H1 (cell line): ENCODE data around the gene RAB3C. TPM values are rescaled to one million over a fixed set of nuclear protein-coding genes. Genes with fewer than 3 reads are reported as not detected.

ENCODE experiments used
- CTCF ChIA-PET: fragments of 300-600 bp; sonication (Branson Sonifier 250); formaldehyde crosslinking; loops from one replicate; lab custom pipeline; 2021; ENCODE audit not compliant: partially characterized antibody; lab: Charles Lee
- POLR2A ChIA-PET: fragments of 300-600 bp; sonication (Branson Sonifier 250); formaldehyde crosslinking; loops from one replicate; lab custom pipeline; 2021; ENCODE audit warnings: inconsistent platforms; ENCODE audit not compliant: partially characterized antibody; lab: Charles Lee
- DNase-seq, 2 experiments: peaks; one replicate each; pipeline versions ENCODE4 v3.0.0 to v3.0.0-alpha.2; 2010 to 2022; ENCODE audit warnings: low spot score in 2 of 2, low read depth in 1 of 2, mixed read lengths in 1 of 2
- FAIRE-seq: peaks from 2 replicates; lab custom pipeline; 2011; peaks lifted over from hg19 to GRCh38; lab: Jason Lieb, UNC
- H2AFZ ChIP-seq: 2 replicates; pipeline ENCODE4 v1.8.1; 2012; ENCODE audit warnings: low read length, inconsistent platforms
- H2AK5ac ChIP-seq: 2 replicates; pipeline ENCODE4 v1.6.1; 2013; ENCODE audit warnings: low read depth, low read length
- H2BK120ac ChIP-seq: replicated peaks from 2 replicates; pipeline ENCODE3; 2013; ENCODE audit warnings: low read depth, low read length, inconsistent platforms
- H2BK12ac ChIP-seq: 2 replicates; pipeline ENCODE4 v1.6.1; 2013; ENCODE audit warnings: low read depth, low read length
- H2BK15ac ChIP-seq: 2 replicates; pipeline ENCODE4 v1.6.1; 2013; ENCODE audit warnings: low read length
- H2BK20ac ChIP-seq: 2 replicates; pipeline ENCODE4 v1.6.1; 2013; ENCODE audit warnings: low read length
- H2BK5ac ChIP-seq: 2 replicates; pipeline ENCODE4 v1.6.1; 2013; ENCODE audit warnings: low read depth, low read length
- H3K14ac ChIP-seq: 2 replicates; pipeline ENCODE4 v1.6.1; 2013; ENCODE audit warnings: inconsistent platforms; ENCODE audit not compliant: insufficient read length
- H3K18ac ChIP-seq: 2 replicates; pipeline ENCODE4 v1.6.1; 2013; ENCODE audit warnings: low read length; ENCODE audit errors: extremely low read depth
- H3K23ac ChIP-seq: 2 replicates; pipeline ENCODE4 v1.6.1; 2013; ENCODE audit warnings: inconsistent platforms; ENCODE audit not compliant: insufficient read length
- H3K23me2 ChIP-seq: 2 replicates; pipeline ENCODE4 v1.6.1; 2013; ENCODE audit warnings: low read depth, low read length
- H3K27ac ChIP-seq: 2 replicates; pipeline ENCODE4 v1.6.1; 2011; ENCODE audit warnings: low read depth, low read length, inconsistent platforms
- H3K27me3 ChIP-seq, 4 experiments: replicated peaks in 1 of 4; 1 replicate in 1 of 4; 2 replicates in 3 of 4; pipeline versions ENCODE4 v1.6.1 to v1.8.1; 2011 to 2013; ENCODE audit warnings: low read length in 3 of 4, mild to moderate bottlenecking in 3 of 4, inconsistent platforms in 2 of 4, mixed read lengths in 2 of 4, moderate library complexity in 1 of 4; ENCODE audit not compliant: control insufficient read depth in 3 of 4, insufficient read depth in 3 of 4; ENCODE audit errors: extremely low read depth in 1 of 4
- H3K36me3 ChIP-seq, 4 experiments: 2 replicates each; pipeline versions ENCODE4 v1.6.1 to v1.8.1; 2011 to 2013; ENCODE audit warnings: mild to moderate bottlenecking in 4 of 4, low read length in 3 of 4, moderate library complexity in 2 of 4, control low read depth in 1 of 4, inconsistent platforms in 1 of 4; ENCODE audit not compliant: insufficient read depth in 4 of 4, control insufficient read depth in 2 of 4
- H3K4ac ChIP-seq: replicated peaks from 2 replicates; pipeline ENCODE3; 2013; ENCODE audit warnings: low read length, low read depth, mixed read lengths, inconsistent platforms; ENCODE audit not compliant: insufficient read length
- H3K4me1 ChIP-seq, 4 experiments: replicated peaks in 1 of 4; 1 replicate in 1 of 4; 2 replicates in 3 of 4; pipeline versions ENCODE4 v1.6.1 to v1.8.1; 2011 to 2013; ENCODE audit warnings: low read length in 3 of 4, inconsistent platforms in 2 of 4, mixed read lengths in 1 of 4; ENCODE audit not compliant: insufficient read depth in 4 of 4, control insufficient read depth in 3 of 4
- H3K4me2 ChIP-seq, 2 experiments: 2 replicates each; pipeline versions ENCODE4 v1.6.1 to v1.8.1; 2011 to 2013; ENCODE audit warnings: low read depth in 2 of 2, low read length in 2 of 2, control low read depth in 1 of 2, inconsistent platforms in 1 of 2, mild to moderate bottlenecking in 1 of 2; ENCODE audit not compliant: insufficient read depth in 1 of 2
- H3K4me3 ChIP-seq, 4 experiments: fragments of 200-600, 300-600 bp in 1 of 4; sonication (generic), shearing (Covaris generic), sonication (Bioruptor Twin) in 1 of 4; 2 replicates each; pipeline versions ENCODE4 v1.5.1 to v1.8.1; 2011 to 2016; ENCODE audit warnings: low read length in 4 of 4, low read depth in 3 of 4, control low read depth in 2 of 4, inconsistent platforms in 2 of 4, mild to moderate bottlenecking in 2 of 4, mixed read lengths in 1 of 4, moderate library complexity in 1 of 4; ENCODE audit not compliant: insufficient read depth in 2 of 4; ENCODE audit errors: extremely low read depth in 1 of 4
- H3K56ac ChIP-seq: replicated peaks from 2 replicates; pipeline ENCODE3; 2013; ENCODE audit warnings: low read depth, mild to moderate bottlenecking, mixed read lengths, low read length, inconsistent platforms; ENCODE audit not compliant: insufficient read length
- H3K79me1 ChIP-seq: 2 replicates; pipeline ENCODE4 v1.6.1; 2013; ENCODE audit warnings: low read depth, low read length, control low read depth
- H3K79me2 ChIP-seq, 2 experiments: 2 replicates each; pipeline versions ENCODE4 v1.6.1 to v1.8.1; 2012 to 2013; ENCODE audit warnings: low read length in 2 of 2, mild to moderate bottlenecking in 2 of 2, inconsistent platforms in 1 of 2; ENCODE audit not compliant: insufficient read depth in 2 of 2, control insufficient read depth in 1 of 2
- H3K9ac ChIP-seq, 4 experiments: replicated peaks in 1 of 4; 1 replicate in 1 of 4; 2 replicates in 3 of 4; pipeline versions ENCODE4 v1.6.1 to v1.8.1; 2011 to 2013; ENCODE audit warnings: low read depth in 3 of 4, low read length in 3 of 4, control low read depth in 2 of 4, mild to moderate bottlenecking in 2 of 4, moderate library complexity in 2 of 4, inconsistent platforms in 1 of 4; ENCODE audit errors: extremely low read depth in 1 of 4
- H3K9me3 ChIP-seq, 2 experiments: 2 replicates each; pipeline versions ENCODE4 v1.6.1 to v1.8.1; 2012 to 2013; ENCODE audit warnings: mild to moderate bottlenecking in 2 of 2, moderate library complexity in 2 of 2, control low read depth in 1 of 2, inconsistent platforms in 1 of 2, low read depth in 1 of 2, low read length in 1 of 2, mixed read lengths in 1 of 2; ENCODE audit not compliant: insufficient read depth in 2 of 2
- H4K20me1 ChIP-seq, 2 experiments: replicated peaks in 1 of 2; 2 replicates each; pipeline versions ENCODE3 to v1.8.1; 2011 to 2013; ENCODE audit warnings: inconsistent platforms in 2 of 2, low read length in 2 of 2, mild to moderate bottlenecking in 1 of 2; ENCODE audit not compliant: insufficient read depth in 2 of 2, control insufficient read depth in 1 of 2
- H4K5ac ChIP-seq: 2 replicates; pipeline ENCODE4 v1.6.1; 2013; ENCODE audit warnings: low read length, low read depth, mixed read lengths, inconsistent platforms; ENCODE audit not compliant: insufficient read length
- H4K8ac ChIP-seq: 2 replicates; pipeline ENCODE4 v1.8.0; 2013; ENCODE audit warnings: mild to moderate bottlenecking, moderate library complexity, low read length, inconsistent platforms; ENCODE audit not compliant: insufficient read depth; ENCODE audit errors: extremely low read depth
- H4K91ac ChIP-seq: replicated peaks from 2 replicates; pipeline ENCODE3; 2013; ENCODE audit warnings: low read length, mixed read lengths, inconsistent platforms; ENCODE audit not compliant: insufficient read length
- ASH2L ChIP-seq: fragments of 200-600, 300-600 bp; sonication (generic); IDR thresholded peaks from one replicate; pipeline ENCODE4 v1.7.1; 2017; ENCODE audit warnings: low read length
- BRCA1 ChIP-seq: IDR thresholded peaks from 2 replicates; pipeline ENCODE4 v1.6.1; 2012; ENCODE audit warnings: low read depth, low read length, improper control_type of control experiment
- CREB1 ChIP-seq: IDR thresholded peaks from 2 replicates; pipeline ENCODE4 v1.6.1; 2012; ENCODE audit warnings: inconsistent platforms
- FOSL1 ChIP-seq: IDR thresholded peaks from 2 replicates; pipeline ENCODE4 v1.6.1; 2011; ENCODE audit warnings: mild to moderate bottlenecking, low read depth, low read length, moderate library complexity; ENCODE audit not compliant: insufficient read depth
- HDAC2 ChIP-seq, 2 experiments: fragments of 300-600 bp in 1 of 2; sonication (generic) in 1 of 2; IDR thresholded peaks; 2 replicates each; pipeline ENCODE4 v1.6.1; 2011 to 2012; ENCODE audit warnings: low read depth in 2 of 2, low read length in 2 of 2, mild to moderate bottlenecking in 2 of 2, moderate library complexity in 2 of 2, borderline replicate concordance in 1 of 2, inconsistent platforms in 1 of 2
- HDAC6 ChIP-seq: IDR thresholded peaks from one replicate; pipeline ENCODE4 v1.7.1; 2012; ENCODE audit warnings: low read depth, mild to moderate bottlenecking, inconsistent platforms, low read length, moderate library complexity
- KDM1A ChIP-seq: fragments of 200-600, 300-600 bp; sonication (generic); IDR thresholded peaks from 2 replicates; pipeline ENCODE4 v1.7.1; 2016; ENCODE audit warnings: mild to moderate bottlenecking, low read length, borderline replicate concordance
- PHF8 ChIP-seq: fragments of 200-600 bp; sonication (generic); conservative IDR thresholded peaks from 2 replicates; pipeline ENCODE4 v1.7.1; 2012; ENCODE audit warnings: low read depth, mild to moderate bottlenecking, inconsistent platforms, low read length, moderate library complexity
- RBBP5 ChIP-seq: IDR thresholded peaks from 2 replicates; pipeline ENCODE4 v1.7.1; 2012; ENCODE audit warnings: low read depth, mild to moderate bottlenecking, inconsistent platforms, low read length, moderate library complexity, borderline replicate concordance
- RXRA ChIP-seq: IDR thresholded peaks from 2 replicates; pipeline ENCODE4 v1.6.1; 2011; ENCODE audit warnings: low read depth, mild to moderate bottlenecking, low read length, moderate library complexity; ENCODE audit not compliant: insufficient read depth
- SIN3A ChIP-seq, 2 experiments: IDR thresholded peaks in 1 of 2; conservative IDR thresholded peaks in 1 of 2; 2 replicates each; pipeline ENCODE4 v1.6.1; 2011 to 2012; ENCODE audit warnings: low read length in 2 of 2, improper control_type of control experiment in 1 of 2, low read depth in 1 of 2, mild to moderate bottlenecking in 1 of 2
- SP2 ChIP-seq: IDR thresholded peaks from 2 replicates; pipeline ENCODE4 v1.6.1; 2012; ENCODE audit warnings: mild to moderate bottlenecking, low read length, inconsistent platforms
- SP4 ChIP-seq: IDR thresholded peaks from 2 replicates; pipeline ENCODE4 v1.6.1; 2012; ENCODE audit warnings: low read length, inconsistent platforms
- TBP ChIP-seq: IDR thresholded peaks from 2 replicates; pipeline ENCODE4 v1.6.1; 2011; ENCODE audit warnings: low read depth, low read length, improper control_type of control experiment
- TEAD4 ChIP-seq: IDR thresholded peaks from 2 replicates; pipeline ENCODE4 v1.6.1; 2012; ENCODE audit warnings: low read depth, low read length, inconsistent platforms, mixed read lengths
- ZNF274 ChIP-seq: IDR thresholded peaks from 2 replicates; pipeline ENCODE4 v1.7.0; 2012; ENCODE audit warnings: low read length, borderline replicate concordance; ENCODE audit errors: extremely low read depth
- WGBS, 2 experiments: shearing (Covaris generic) in 1 of 2; methylation state at CpG; one replicate each; pipeline versions ENCODE4 v1.1.6 to v1.1.7; 2013 to 2015; ENCODE audit warnings: low lambda C conversion rate in 2 of 2, mixed read lengths in 2 of 2, inconsistent platforms in 1 of 2, low coverage in 1 of 2, missing lambda C conversion rate in 1 of 2; ENCODE audit not compliant: insufficient replicate concordance in 2 of 2, insufficient coverage in 1 of 2, insufficient read length in 1 of 2; ENCODE audit errors: extremely low coverage in 1 of 2, missing lambda C conversion rate in 1 of 2; 5-methylcytosine and 5-hydroxymethylcytosine counted together
- polyA plus RNA-seq, 7 experiments: library from polyadenylated mRNA; depleted of rRNA in 3 of 7; stranded (reverse) in 5 of 7; unstranded in 2 of 7; fragments of >200 nt in 5 of 7; fragments of 200-250 nt in 2 of 7; gene quantifications; 1 replicate in 5 of 7; 2 replicates in 1 of 7; 4 replicates in 1 of 7; pipeline versions ENCODE4 v1.2.1 to v1.2.3, GENCODE V29; 2011 to 2013; ENCODE audit warnings: missing spikeins in 2 of 7, mixed read lengths in 2 of 7
- total RNA-seq: library from RNA; stranded (reverse); fragmentation: NEBNext Ultra II Directional; extraction: Animal tissue kit (Norgen Biotek cat#: 25700); gene quantifications from 2 replicates; pipeline ENCODE4 v1.2.1, GENCODE V29; 2021

RAB3C gene
- total and polyA plus RNA-seq, 2 of the 8 experiments (the other 6 are each of a cell fraction or from before 2014, with no cell fraction given) = 14.7 to 18.3 TPM

DNA sequence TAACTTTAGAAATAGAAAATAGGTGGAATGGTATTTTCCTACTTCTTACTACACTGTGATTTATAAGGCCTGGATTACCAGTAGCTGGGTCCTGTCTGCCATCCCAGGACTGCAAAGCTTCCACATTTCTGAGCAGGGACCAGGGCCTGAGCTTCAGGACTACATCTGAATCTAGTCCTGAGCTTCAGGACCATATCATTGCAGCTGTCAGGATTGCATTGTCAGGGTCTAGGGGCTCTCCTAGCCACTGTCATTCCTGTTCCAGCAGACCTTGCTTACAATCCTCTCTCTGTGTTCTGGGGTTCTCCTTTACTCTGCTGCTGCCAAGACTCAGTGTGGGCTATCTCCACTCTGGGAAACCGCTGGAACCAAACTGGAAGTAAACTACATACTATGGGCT lies 16.3 kb downstream of the RAB3C start:
- DNase-seq (no peak), FAIRE-seq (no peak)
- no peak overlapping the region for H3K9ac ChIP-seq
- H3K4me3 ChIP-seq = no peak overlapping the region
- no peak overlapping the region for H3K18ac ChIP-seq
- 90% methylated on average over 1 of the region's 1 CpG; no CpG with 5 or more reads in 1 of the 2 experiments for WGBS, 2 experiments
- H2AK5ac ChIP-seq = no peak overlapping the region
- ChIA-PET POLR2A (no interaction called here), CTCF (no interaction called here)
- peaks cover 0 to 6% of the 10 kb centered on the region in 2 experiments; a peak in 1 of 4 replicates for H3K9me3 ChIP-seq
- H2BK120ac ChIP-seq = no peak overlapping the region
- no peak overlapping the region for H4K8ac ChIP-seq
- H3K27me3 ChIP-seq = no peaks in the 10 kb centered on the region
- no peak overlapping the region for H2BK12ac ChIP-seq
- H3K14ac ChIP-seq = no peak overlapping the region
- H2AFZ ChIP-seq = no peak overlapping the region
- no peak overlapping the region for H3K23ac ChIP-seq
- no peak overlapping the region for H4K91ac ChIP-seq
- H2BK15ac ChIP-seq = no peak overlapping the region
- H3K4me1 ChIP-seq = no peaks in the 10 kb centered on the region
- H4K20me1 ChIP-seq = no peaks in the 10 kb centered on the region
- H3K79me2 ChIP-seq = no peaks in the 10 kb centered on the region
- H3K79me1 ChIP-seq = no peaks in the 10 kb centered on the region
- no peaks in the 10 kb centered on the region for H3K36me3 ChIP-seq
- H3K27ac ChIP-seq = no peak overlapping the region
- no peak overlapping the region for H3K4me2 ChIP-seq
- no peak overlapping the region for H4K5ac ChIP-seq
- no peak overlapping the region for H2BK5ac ChIP-seq
- no peak overlapping the region for H3K4ac ChIP-seq
- H3K56ac ChIP-seq = no peak overlapping the region
- no peaks in the 10 kb centered on the region for H3K23me2 ChIP-seq
- H2BK20ac ChIP-seq = no peak overlapping the region
- TF ChIP-seq TBP (no peak), SIN3A (conservative IDR thresholded peaks at IDR 0.05 in 1 of 2, IDR thresholded peaks at IDR 0.05 in 1 of 2; ENCODE audit: low read depth in 1 of 2, low read length in 2 of 2) (no peak), RXRA (no peak), PHF8 (no peak), SP2 (no peak), TEAD4 (no peak), BRCA1 (no peak), SP4 (no peak), ZNF274 (no peak), ASH2L (no peak), RBBP5 (no peak), KDM1A (no peak), FOSL1 (no peak), CREB1 (no peak), HDAC2 (IDR thresholded peaks at IDR 0.05; ENCODE audit: borderline replicate concordance in 1 of 2, low read depth in 2 of 2, low read length in 2 of 2) (no peak), HDAC6 (no peak)
